ENCODE results near the gene MTG1. TPM values are rescaled to one million over a fixed set of nuclear protein-coding genes. Genes with fewer than 3 reads are reported as not detected.
A peak's percentile ranks its signal among the peaks of the same experiment; 100 is the strongest.

MTG1 gene
- total and polyA plus RNA-seq, 10 of the 15 experiments (the other 5 are each of a cell fraction or from before 2014, with no cell fraction given), result 6.2 to 104 (median 62.5) TPM

DNA sequence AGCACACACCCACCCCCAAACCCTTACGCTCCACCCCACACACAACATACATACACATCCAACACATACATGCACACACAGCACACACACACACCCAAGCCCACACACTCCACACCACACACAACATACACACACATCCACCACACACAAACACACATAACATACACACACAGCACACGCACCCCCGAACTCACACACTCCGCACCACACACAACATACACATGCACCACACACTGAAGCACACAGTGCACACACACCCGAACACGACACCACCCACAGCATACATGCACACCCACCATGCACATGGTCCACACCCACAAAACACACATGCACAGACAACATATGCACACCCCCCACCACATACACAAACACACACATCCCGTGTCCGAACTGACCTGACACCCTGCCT lies 44.8 kb upstream of the MTG1 start:
- H3K9me3 ChIP-seq (replicated peaks; ENCODE audit: control insufficient read depth, insufficient read depth, low read length), result no peaks in the 10 kb centered on the region
- intact Hi-C loops (cut with micrococcal nuclease; ENCODE audit: unreplicated experiment) (no loop called here), in situ Hi-C loops (cut with MboI) (no loop called here)
- POLR2A ChIA-PET, result no interaction called here
- peak; percentile 64 for TF ChIP-seq TARDBP (IDR thresholded peaks at IDR 0.05; ENCODE audit: borderline replicate concordance)
- peak; percentile 66 for TF ChIP-seq POLR2A (IDR thresholded peaks at IDR 0.05; ENCODE audit: low read depth, low read length)
- no peak for TF ChIP-seq LARP7 (IDR thresholded peaks at IDR 0.05)
- TF ChIP-seq, protein P1, sequence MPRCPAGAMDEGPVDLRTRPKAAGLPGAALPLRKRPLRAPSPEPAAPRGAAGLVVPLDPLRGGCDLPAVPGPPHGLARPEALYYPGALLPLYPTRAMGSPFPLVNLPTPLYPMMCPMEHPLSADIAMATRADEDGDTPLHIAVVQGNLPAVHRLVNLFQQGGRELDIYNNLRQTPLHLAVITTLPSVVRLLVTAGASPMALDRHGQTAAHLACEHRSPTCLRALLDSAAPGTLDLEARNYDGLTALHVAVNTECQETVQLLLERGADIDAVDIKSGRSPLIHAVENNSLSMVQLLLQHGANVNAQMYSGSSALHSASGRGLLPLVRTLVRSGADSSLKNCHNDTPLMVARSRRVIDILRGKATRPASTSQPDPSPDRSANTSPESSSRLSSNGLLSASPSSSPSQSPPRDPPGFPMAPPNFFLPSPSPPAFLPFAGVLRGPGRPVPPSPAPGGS (IDR thresholded peaks at IDR 0.05; ENCODE audit: borderline replicate concordance, insufficient read depth, low read depth, low read length, poor library complexity, severe bottlenecking), result peak; percentile 8
- TF ChIP-seq BRCA1 (IDR thresholded peaks at IDR 0.05; ENCODE audit: low read depth, low read length), result no peak
- WGBS (ENCODE audit: insufficient coverage, insufficient replicate concordance, low lambda C conversion rate, missing lambda C conversion rate), result 81% methylated on average over 8 of the region's 8 CpGs
- no TSS peak for BruUV-seq (replicated peaks)
- no peak overlapping the region for H3K9ac ChIP-seq (ENCODE audit: control insufficient read depth, insufficient read depth, low read length)
- H3K27me3 ChIP-seq (replicated peaks in 1 of 2; ENCODE audit: control insufficient read depth in 2 of 2, insufficient read depth in 2 of 2, low read length in 1 of 2), result no peaks in the 10 kb centered on the region; a peak in 1 of 4 replicates
- no peak overlapping the region for H2AFZ ChIP-seq (ENCODE audit: control insufficient read depth, low read depth, low read length)
- DNase-seq (ENCODE audit: low read depth, low spot score), result no peak
- RAD21 ChIA-PET (ENCODE audit: unreplicated experiment), result no interaction called here
- H4K20me1 ChIP-seq (ENCODE audit: control insufficient read depth, insufficient read depth), result no peaks in the 10 kb centered on the region
- no peak for FAIRE-seq
- H3K36me3 ChIP-seq (ENCODE audit: control insufficient read depth in 2 of 2, insufficient read depth in 2 of 2, low read length in 1 of 2), result no peaks in the 10 kb centered on the region
- no peak for ATAC-seq
- no peaks in the 10 kb centered on the region for H3K79me2 ChIP-seq (ENCODE audit: control insufficient read depth, insufficient read depth, low read length)
- SMC1A ChIA-PET (ENCODE audit: uncharacterized antibody, unreplicated experiment), result no interaction called here
- no peak overlapping the region for H3K4me2 ChIP-seq (ENCODE audit: control insufficient read depth, insufficient read depth)
- H3K4me1 ChIP-seq (ENCODE audit: control insufficient read depth, insufficient read depth, low read length), result no peaks in the 10 kb centered on the region
- no peak overlapping the region for H3K27ac ChIP-seq (ENCODE audit: control insufficient read depth, insufficient read depth)
- no peak overlapping the region for H3K4me3 ChIP-seq
- CTCF ChIA-PET, result no interaction called here

DNA sequence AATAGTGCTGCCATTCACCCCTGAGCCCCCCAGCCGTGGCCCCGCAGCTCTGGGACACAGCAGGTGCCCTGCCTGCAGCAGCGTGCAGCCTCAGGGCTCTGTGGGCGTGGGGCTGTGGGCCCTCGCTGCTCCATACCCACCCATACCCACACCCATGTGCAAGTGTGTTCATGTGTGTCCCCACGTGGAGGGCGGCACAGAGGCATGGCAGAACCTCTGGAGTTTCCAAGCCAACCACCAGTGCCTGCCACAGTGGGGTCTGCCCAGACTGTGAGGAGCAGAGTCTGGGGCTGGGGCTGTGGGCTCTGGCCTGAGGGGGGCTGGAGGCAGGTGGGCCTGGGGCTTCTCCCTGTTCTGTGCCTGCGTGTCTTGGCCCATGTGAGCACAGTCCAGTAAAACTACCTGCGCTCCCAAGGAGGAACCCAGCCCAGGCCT lies 44.4 kb upstream of the MTG1 start:
- no peaks in the 10 kb centered on the region for H3K36me3 ChIP-seq (ENCODE audit: control insufficient read depth in 2 of 2, insufficient read depth in 2 of 2, low read length in 1 of 2)
- no peaks in the 10 kb centered on the region for H4K20me1 ChIP-seq (ENCODE audit: control insufficient read depth, insufficient read depth)
- no peak for FAIRE-seq
- ChIA-PET POLR2A (no interaction called here), RAD21 (ENCODE audit: unreplicated experiment) (no interaction called here), SMC1A (ENCODE audit: uncharacterized antibody, unreplicated experiment) (no interaction called here), CTCF (no interaction called here)
- H3K4me1 ChIP-seq (ENCODE audit: control insufficient read depth, insufficient read depth, low read length), result no peaks in the 10 kb centered on the region
- no peak for ATAC-seq
- in situ Hi-C loops (cut with MboI) (no loop called here), intact Hi-C loops (cut with micrococcal nuclease; ENCODE audit: unreplicated experiment) (no loop called here)
- H3K9me3 ChIP-seq (replicated peaks; ENCODE audit: control insufficient read depth, insufficient read depth, low read length), result no peaks in the 10 kb centered on the region
- TF ChIP-seq POLR2A (IDR thresholded peaks at IDR 0.05; ENCODE audit: low read depth, low read length), result peak; percentile 26; the same call in 1 of the 2 replicates
- no peak for TF ChIP-seq SUZ12 (IDR thresholded peaks at IDR 0.05; ENCODE audit: unreplicated experiment)
- TF ChIP-seq ZNF24 (IDR thresholded peaks at IDR 0.05), result no peak
- TF ChIP-seq, protein P2, sequence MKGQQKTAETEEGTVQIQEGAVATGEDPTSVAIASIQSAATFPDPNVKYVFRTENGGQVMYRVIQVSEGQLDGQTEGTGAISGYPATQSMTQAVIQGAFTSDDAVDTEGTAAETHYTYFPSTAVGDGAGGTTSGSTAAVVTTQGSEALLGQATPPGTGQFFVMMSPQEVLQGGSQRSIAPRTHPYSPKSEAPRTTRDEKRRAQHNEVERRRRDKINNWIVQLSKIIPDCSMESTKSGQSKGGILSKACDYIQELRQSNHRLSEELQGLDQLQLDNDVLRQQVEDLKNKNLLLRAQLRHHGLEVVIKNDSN (IDR thresholded peaks at IDR 0.05; ENCODE audit: borderline replicate concordance, extremely low read length, insufficient read depth, low read depth, low read length), result no peak
- TF ChIP-seq ZZZ3 (IDR thresholded peaks at IDR 0.05; ENCODE audit: control insufficient read depth, insufficient read length, low read depth), result no peak
- no peak overlapping the region for H3K4me2 ChIP-seq (ENCODE audit: control insufficient read depth, insufficient read depth)
- no peak for DNase-seq (ENCODE audit: low read depth, low spot score)
- H3K27me3 ChIP-seq (replicated peaks in 1 of 2; ENCODE audit: control insufficient read depth in 2 of 2, insufficient read depth in 2 of 2, low read length in 1 of 2), result no peaks in the 10 kb centered on the region; a peak in 1 of 4 replicates
- WGBS (ENCODE audit: insufficient coverage, insufficient replicate concordance, low lambda C conversion rate, missing lambda C conversion rate), result 40% methylated on average over 9 of the region's 9 CpGs
- H3K9ac ChIP-seq (ENCODE audit: control insufficient read depth, insufficient read depth, low read length), result no peak overlapping the region
- H3K4me3 ChIP-seq, result no peak overlapping the region
- H3K79me2 ChIP-seq (ENCODE audit: control insufficient read depth, insufficient read depth, low read length), result no peaks in the 10 kb centered on the region
- BruUV-seq (replicated peaks), result no TSS peak
- no peak overlapping the region for H3K27ac ChIP-seq (ENCODE audit: control insufficient read depth, insufficient read depth)
- no peak overlapping the region for H2AFZ ChIP-seq (ENCODE audit: control insufficient read depth, low read depth, low read length)
